CD14-positive monocyte (primary cell): ENCODE results near the gene GPR4. TPM values are rescaled to one million over a fixed set of nuclear protein-coding genes. Genes with fewer than 3 reads are reported as not detected.
A peak's percentile ranks its signal among the peaks of the same experiment; 100 is the strongest.

Experiments
- DNase-seq, 3 donors: peaks; one replicate each; pipeline ENCODE4 v3.0.0-alpha.2; 2011 to 2022
- H2AFZ ChIP-seq: 2 replicates; pipeline ENCODE4 v1.6.0; 2012; ENCODE audit warnings: mild to moderate bottlenecking, low read depth, low read length, inconsistent platforms; ENCODE audit not compliant: insufficient read depth, poor library complexity, severe bottlenecking
- H3K27ac ChIP-seq, 2 donors: 1 replicate in 1 of 2; 2 replicates in 1 of 2; pipeline ENCODE4 v1.5.1; 2012 to 2013; ENCODE audit warnings: low read length in 2 of 2, control low read depth in 1 of 2, inconsistent platforms in 1 of 2, low read depth in 1 of 2, mild to moderate bottlenecking in 1 of 2
- H3K27me3 ChIP-seq, 2 donors: one replicate each; pipeline versions ENCODE4 v1.6.0 to v1.6.1; 2011 to 2013; ENCODE audit warnings: low read length in 2 of 2; ENCODE audit not compliant: control insufficient read depth in 2 of 2, insufficient read depth in 2 of 2
- H3K36me3 ChIP-seq, 2 donors: replicated peaks in 1 of 2; 1 replicate in 1 of 2; 2 replicates in 1 of 2; pipeline versions ENCODE4 v1.5.1 to v1.6.1; 2012 to 2013; ENCODE audit warnings: low read length in 2 of 2, control low read depth in 1 of 2, inconsistent platforms in 1 of 2, mild to moderate bottlenecking in 1 of 2; ENCODE audit not compliant: insufficient read depth in 2 of 2, control insufficient read depth in 1 of 2
- H3K4me1 ChIP-seq, 2 donors: 1 replicate in 1 of 2; 2 replicates in 1 of 2; pipeline versions ENCODE4 v1.5.1 to v1.6.1; 2012 to 2013; ENCODE audit warnings: low read length in 2 of 2, control low read depth in 1 of 2, inconsistent platforms in 1 of 2, mild to moderate bottlenecking in 1 of 2, moderate library complexity in 1 of 2; ENCODE audit not compliant: insufficient read depth in 2 of 2, control insufficient read depth in 1 of 2
- H3K4me2 ChIP-seq: replicated peaks from 2 replicates; pipeline ENCODE3; 2012; ENCODE audit warnings: low read length, moderate library complexity, mild to moderate bottlenecking; ENCODE audit not compliant: poor library complexity, severe bottlenecking; ENCODE audit errors: extremely low read depth
- H3K4me3 ChIP-seq, 3 experiments: fragments of 200-600 bp in 1 of 3; sonication (generic) in 1 of 3; replicated peaks in 1 of 3; 1 replicate in 2 of 3; 2 replicates in 1 of 3; pipeline ENCODE4 v1.5.1; 2011 to 2013; ENCODE audit warnings: low read length in 3 of 3, mild to moderate bottlenecking in 3 of 3, control low read depth in 2 of 3, low read depth in 2 of 3, inconsistent platforms in 1 of 3, moderate library complexity in 1 of 3
- H3K79me2 ChIP-seq: 2 replicates; pipeline ENCODE4 v1.6.0; 2012; ENCODE audit warnings: mild to moderate bottlenecking, control low read depth, inconsistent platforms, low read length, moderate library complexity; ENCODE audit not compliant: insufficient read depth
- H3K9ac ChIP-seq: 2 replicates; pipeline ENCODE4 v1.6.0; 2017; ENCODE audit warnings: low read length, mild to moderate bottlenecking; ENCODE audit not compliant: insufficient read depth, poor library complexity, severe bottlenecking
- H3K9me3 ChIP-seq, 2 donors: replicated peaks in 1 of 2; 1 replicate in 1 of 2; 2 replicates in 1 of 2; pipeline versions ENCODE4 v1.5.1 to v1.6.1; 2012 to 2013; ENCODE audit warnings: low read length in 2 of 2, control low read depth in 1 of 2; ENCODE audit not compliant: control insufficient read depth in 1 of 2, insufficient read depth in 1 of 2
- H4K20me1 ChIP-seq: 2 replicates; pipeline ENCODE4 v1.6.0; 2012; ENCODE audit warnings: mild to moderate bottlenecking, low read length, control low read depth, moderate library complexity; ENCODE audit not compliant: insufficient read depth
- H3K27ac Mint-ChIP-seq, 7 donors: one replicate each; pipeline ENCODE4 v1.8.0; 2020; ENCODE audit warnings: mild to moderate bottlenecking in 7 of 7, mixed read lengths in 7 of 7, moderate library complexity in 6 of 7, inconsistent platforms in 2 of 7
- H3K27me3 Mint-ChIP-seq, 3 donors: one replicate each; pipeline ENCODE4 v1.8.0; 2021 to 2022; ENCODE audit warnings: low read depth in 3 of 3, mild to moderate bottlenecking in 3 of 3, mixed read lengths in 3 of 3, moderate library complexity in 3 of 3, inconsistent platforms in 1 of 3
- H3K36me3 Mint-ChIP-seq, 2 donors: one replicate each; pipeline ENCODE4 v1.8.0; 2020; ENCODE audit warnings: mixed read lengths in 2 of 2, inconsistent platforms in 1 of 2, mild to moderate bottlenecking in 1 of 2
- H3K4me1 Mint-ChIP-seq: one replicate; pipeline ENCODE4 v1.8.0; 2020; ENCODE audit warnings: mild to moderate bottlenecking, mixed read lengths
- H3K4me3 Mint-ChIP-seq, 2 donors: one replicate each; pipeline ENCODE4 v1.8.0; 2020; ENCODE audit warnings: mild to moderate bottlenecking in 2 of 2, mixed read lengths in 2 of 2, moderate library complexity in 1 of 2
- H3K9me3 Mint-ChIP-seq, 7 donors: one replicate each; pipeline ENCODE4 v1.8.0; 2020 to 2022; ENCODE audit warnings: mixed read lengths in 7 of 7, mild to moderate bottlenecking in 6 of 7, moderate library complexity in 6 of 7, inconsistent platforms in 2 of 7
- WGBS: methylation state at CpG from one replicate; pipeline ENCODE4 v1.1.5; 2013; ENCODE audit warnings: missing lambda C conversion rate; ENCODE audit not compliant: insufficient coverage; 5-methylcytosine and 5-hydroxymethylcytosine counted together
- intact Hi-C, 2 donors: fragments of 100-400 bp; cut with micrococcal nuclease; formaldehyde crosslinking; loops; one replicate each; pipeline versions ENCODE4 v1.15.0 to v1.15.1; 2023
- polyA plus RNA-seq, 3 donors: library from polyadenylated mRNA; depleted of rRNA in 1 of 3; unstranded in 2 of 3; stranded (reverse) in 1 of 3; fragments of 300-500 nt in 2 of 3; fragments of >200 nt in 1 of 3; fragmentation: Illumina TruSeq in 2 of 3; gene quantifications; 1 replicate in 2 of 3; 2 replicates in 1 of 3; pipeline ENCODE4 v1.2.3, GENCODE V29; 2012 to 2021
- TF ChIP-seq, protein P1 (sequence below): fragments of 200-600 bp; IDR thresholded peaks from one replicate; pipeline ENCODE4 v1.8.0; 2022; ENCODE audit warnings: antibody characterized with exemption, mild to moderate bottlenecking

Gene GPR4
- polyA plus RNA-seq, 3 donors = not detected

GRCh38 chr19:45623984-45624383 is 22.0 kb upstream of the GPR4 start:
- Histone ChIP-seq H2AFZ (no peak overlapping the region), H3K36me3 (peaks cover 54 to 87% of the 10 kb centered on the region in 2 donors), H3K4me3 (no peak overlapping the region), H3K79me2 (no peaks in the 10 kb centered on the region), H3K27ac (no peak overlapping the region), H3K4me1 (no peaks in the 10 kb centered on the region), H3K9me3 (no peaks in the 10 kb centered on the region), H3K9ac (no peak overlapping the region), H3K4me2 (no peak overlapping the region), H4K20me1 (no peaks in the 10 kb centered on the region), H3K27me3 (no peaks in the 10 kb centered on the region)
- WGBS = 100% methylated on average over 1 of the region's 1 CpG
- Mint-ChIP-seq H3K36me3 (peaks cover 55 to 96% of the 10 kb centered on the region in 2 donors), H3K9me3 (no peaks in the 10 kb centered on the region), H3K27me3 (peaks cover 0 to 2% (median 0%) of the 10 kb centered on the region in 3 donors), H3K4me3 (no peak overlapping the region), H3K4me1 (no peaks in the 10 kb centered on the region), H3K27ac (peak overlapping the region in 1 of 7 donors; percentile 12)
- DNase-seq = no peak
- TF ChIP-seq, protein P1, sequence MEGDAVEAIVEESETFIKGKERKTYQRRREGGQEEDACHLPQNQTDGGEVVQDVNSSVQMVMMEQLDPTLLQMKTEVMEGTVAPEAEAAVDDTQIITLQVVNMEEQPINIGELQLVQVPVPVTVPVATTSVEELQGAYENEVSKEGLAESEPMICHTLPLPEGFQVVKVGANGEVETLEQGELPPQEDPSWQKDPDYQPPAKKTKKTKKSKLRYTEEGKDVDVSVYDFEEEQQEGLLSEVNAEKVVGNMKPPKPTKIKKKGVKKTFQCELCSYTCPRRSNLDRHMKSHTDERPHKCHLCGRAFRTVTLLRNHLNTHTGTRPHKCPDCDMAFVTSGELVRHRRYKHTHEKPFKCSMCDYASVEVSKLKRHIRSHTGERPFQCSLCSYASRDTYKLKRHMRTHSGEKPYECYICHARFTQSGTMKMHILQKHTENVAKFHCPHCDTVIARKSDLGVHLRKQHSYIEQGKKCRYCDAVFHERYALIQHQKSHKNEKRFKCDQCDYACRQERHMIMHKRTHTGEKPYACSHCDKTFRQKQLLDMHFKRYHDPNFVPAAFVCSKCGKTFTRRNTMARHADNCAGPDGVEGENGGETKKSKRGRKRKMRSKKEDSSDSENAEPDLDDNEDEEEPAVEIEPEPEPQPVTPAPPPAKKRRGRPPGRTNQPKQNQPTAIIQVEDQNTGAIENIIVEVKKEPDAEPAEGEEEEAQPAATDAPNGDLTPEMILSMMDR = no peak
- intact Hi-C loops = no loop called here

DNA sequence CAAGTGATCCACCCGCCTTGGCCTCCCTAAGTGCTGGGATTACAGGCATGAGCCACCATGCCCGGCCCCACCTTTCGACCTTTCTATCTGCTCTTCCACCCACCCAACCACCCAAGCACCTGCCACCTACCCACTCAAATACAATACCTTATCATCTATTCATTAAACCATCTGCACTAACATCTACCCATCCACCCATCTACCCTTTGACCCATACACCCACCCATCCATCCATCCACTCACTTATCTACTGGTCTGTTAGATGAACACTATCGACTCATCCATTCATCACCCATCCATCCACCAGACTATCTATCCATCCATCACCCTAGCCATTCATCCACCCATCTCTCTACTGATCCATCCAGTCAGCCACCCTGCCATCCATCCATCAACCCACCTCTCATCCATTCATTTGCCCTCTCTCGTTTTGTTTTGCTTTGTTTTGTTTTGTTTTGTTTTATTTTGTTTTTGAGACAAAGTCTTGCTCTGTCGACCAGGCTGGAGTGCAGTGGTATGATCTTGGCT is 20.0 kb upstream of the GPR4 start:
- Histone ChIP-seq H3K4me1 (no peaks in the 10 kb centered on the region), H3K27me3 (no peaks in the 10 kb centered on the region), H3K9me3 (no peaks in the 10 kb centered on the region), H3K4me2 (no peak overlapping the region), H3K9ac (no peak overlapping the region), H3K36me3 (peaks cover 45 to 81% of the 10 kb centered on the region in 2 donors), H4K20me1 (no peaks in the 10 kb centered on the region), H3K79me2 (no peaks in the 10 kb centered on the region), H3K27ac (no peak overlapping the region), H3K4me3 (no peak overlapping the region), H2AFZ (no peak overlapping the region)
- Mint-ChIP-seq H3K27ac (peak overlapping the region in 1 of 7 donors; percentile 53), H3K4me3 (no peak overlapping the region), H3K4me1 (no peaks in the 10 kb centered on the region), H3K9me3 (no peaks in the 10 kb centered on the region), H3K36me3 (peaks cover 49 to 94% of the 10 kb centered on the region in 2 donors), H3K27me3 (no peaks in the 10 kb centered on the region)
- DNase-seq = no peak
- intact Hi-C loops = no loop called here
- TF ChIP-seq, protein P1 = no peak
- WGBS = 95% methylated on average over 5 of the region's 6 CpGs
